Smooth muscle cell (in vitro differentiated cells): Measurements from ENCODE around the gene CD68. TPM values are rescaled to one million over a fixed set of nuclear protein-coding genes. Genes with fewer than 3 reads are reported as not detected.
A peak's percentile ranks its signal among the peaks of the same experiment; 100 is the strongest.

Source experiments
- DNase-seq: peaks from one replicate; lab custom pipeline; 2025; ENCODE audit not compliant: unreplicated experiment; lab: John Stamatoyannopoulos, UW
- H2AFZ ChIP-seq: fragments of 200-600 bp; sonication (generic); 2 replicates; pipeline ENCODE4 v1.6.0; 2016; ENCODE audit warnings: antibody characterized with exemption, low read depth, mild to moderate bottlenecking
- H3F3A ChIP-seq: fragments of 200-600 bp; sonication (generic); 2 replicates; pipeline ENCODE4 v1.6.0; 2017; ENCODE audit warnings: antibody characterized with exemption, low read depth
- H3K27ac ChIP-seq: fragments of 200-600 bp; sonication (generic); 2 replicates; pipeline ENCODE4 v1.5.1; 2016; ENCODE audit warnings: low read depth, mild to moderate bottlenecking
- H3K27me3 ChIP-seq: fragments of 200-600 bp; sonication (generic); 2 replicates; pipeline ENCODE4 v1.6.1; 2016; ENCODE audit warnings: low read depth, mild to moderate bottlenecking
- H3K36me3 ChIP-seq: fragments of 200-600 bp; sonication (generic); 2 replicates; pipeline ENCODE4 v1.5.1; 2016; ENCODE audit warnings: low read depth
- H3K4me1 ChIP-seq: fragments of 200-600 bp; sonication (generic); 2 replicates; pipeline ENCODE4 v1.5.1; 2016; ENCODE audit warnings: low read depth
- H3K4me2 ChIP-seq: fragments of 200-600 bp; sonication (generic); 2 replicates; pipeline ENCODE4 v1.6.0; 2016; ENCODE audit warnings: mild to moderate bottlenecking
- H3K4me3 ChIP-seq: fragments of 200-600 bp; sonication (generic); 2 replicates; pipeline ENCODE4 v1.5.1; 2016; ENCODE audit warnings: mild to moderate bottlenecking
- H3K79me2 ChIP-seq: fragments of 200-600 bp; sonication (generic); 2 replicates; pipeline ENCODE4 v1.6.0; 2016; ENCODE audit warnings: low read depth, mild to moderate bottlenecking
- H3K9ac ChIP-seq: fragments of 200-600 bp; sonication (generic); 2 replicates; pipeline ENCODE4 v1.6.0; 2016; ENCODE audit warnings: low read depth
- H3K9me3 ChIP-seq: fragments of 200-600 bp; sonication (generic); replicated peaks from 2 replicates; pipeline ENCODE4 v1.5.1; 2016; ENCODE audit warnings: low read depth
- H4K20me1 ChIP-seq: fragments of 200-600 bp; sonication (generic); 2 replicates; pipeline ENCODE4 v1.6.0; 2016; ENCODE audit warnings: low read depth
- WGBS: methylation state at CpG from one replicate; pipeline ENCODE4 v1.1.7; 2016; ENCODE audit warnings: low lambda C conversion rate; 5-methylcytosine and 5-hydroxymethylcytosine counted together
- polyA plus RNA-seq: library from polyadenylated mRNA; unstranded; fragments of >200 nt; fragmentation: Nextera tagmentation; extraction: Ambion mirVana; gene quantifications from 2 replicates; pipeline ENCODE4 v1.2.1, GENCODE V29; 2016
- total RNA-seq: library from RNA; depleted of rRNA; stranded (reverse); fragments of >200 nt; gene quantifications from 2 replicates; pipeline ENCODE4 v1.2.3, GENCODE V29; 2014
- TF ChIP-seq, protein P1 (sequence below): fragments of 200-600 bp; sonication (generic); IDR thresholded peaks from 2 replicates; pipeline ENCODE4 v1.5.1; 2017; ENCODE audit warnings: borderline replicate concordance, mild to moderate bottlenecking, antibody characterized with exemption; ENCODE audit not compliant: insufficient read depth, poor library complexity, severe bottlenecking

Gene CD68
- total and polyA plus RNA-seq, 2 experiments from 2014 or later: 22.7 to 27.5 TPM

DNA sequence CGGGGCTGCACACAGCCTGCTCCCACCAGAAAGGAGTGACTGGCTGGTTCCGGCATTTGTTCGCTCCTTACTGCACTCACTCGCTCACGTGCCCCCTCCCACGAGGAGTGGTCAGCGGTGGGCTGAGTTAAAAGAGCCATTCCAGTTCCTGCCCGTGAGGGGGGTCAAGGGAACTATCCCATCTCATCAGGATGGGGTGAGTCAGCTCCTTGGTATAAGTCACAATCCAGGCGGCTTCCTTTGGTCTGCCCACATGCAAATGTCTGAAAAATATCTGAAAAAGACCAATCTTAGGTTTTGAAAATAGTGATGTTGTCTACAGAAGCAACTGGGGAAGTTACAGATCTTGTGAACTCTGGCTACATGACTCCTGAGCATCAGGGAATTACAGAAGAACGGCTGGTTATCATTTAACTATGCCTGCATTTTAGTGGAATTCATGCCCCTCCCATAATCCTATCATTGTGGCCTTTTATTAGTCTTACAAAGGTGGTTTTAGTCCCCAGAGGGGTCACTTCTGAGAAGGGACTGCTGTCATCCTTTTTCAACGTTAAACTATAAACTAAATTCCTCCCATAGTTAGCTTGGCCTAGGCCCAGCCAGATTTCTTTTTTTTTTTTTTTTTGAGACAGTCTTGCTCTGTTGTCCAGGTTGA lies 40.4 kb upstream of the CD68 start:
- Histone ChIP-seq H3K4me3 (no peak overlapping the region), H3K27me3 (no peaks in the 10 kb centered on the region), H3K4me2 (peak overlapping the region; percentile 38), H4K20me1 (no peaks in the 10 kb centered on the region), H3K4me1 (no peaks in the 10 kb centered on the region), H3K9ac (no peak overlapping the region), H3K36me3 (no peaks in the 10 kb centered on the region), H3F3A (no peaks in the 10 kb centered on the region), H3K79me2 (no peaks in the 10 kb centered on the region), H2AFZ (no peak overlapping the region), H3K27ac (peak overlapping the region; percentile 43), H3K9me3 (no peaks in the 10 kb centered on the region)
- TF ChIP-seq, protein P1, sequence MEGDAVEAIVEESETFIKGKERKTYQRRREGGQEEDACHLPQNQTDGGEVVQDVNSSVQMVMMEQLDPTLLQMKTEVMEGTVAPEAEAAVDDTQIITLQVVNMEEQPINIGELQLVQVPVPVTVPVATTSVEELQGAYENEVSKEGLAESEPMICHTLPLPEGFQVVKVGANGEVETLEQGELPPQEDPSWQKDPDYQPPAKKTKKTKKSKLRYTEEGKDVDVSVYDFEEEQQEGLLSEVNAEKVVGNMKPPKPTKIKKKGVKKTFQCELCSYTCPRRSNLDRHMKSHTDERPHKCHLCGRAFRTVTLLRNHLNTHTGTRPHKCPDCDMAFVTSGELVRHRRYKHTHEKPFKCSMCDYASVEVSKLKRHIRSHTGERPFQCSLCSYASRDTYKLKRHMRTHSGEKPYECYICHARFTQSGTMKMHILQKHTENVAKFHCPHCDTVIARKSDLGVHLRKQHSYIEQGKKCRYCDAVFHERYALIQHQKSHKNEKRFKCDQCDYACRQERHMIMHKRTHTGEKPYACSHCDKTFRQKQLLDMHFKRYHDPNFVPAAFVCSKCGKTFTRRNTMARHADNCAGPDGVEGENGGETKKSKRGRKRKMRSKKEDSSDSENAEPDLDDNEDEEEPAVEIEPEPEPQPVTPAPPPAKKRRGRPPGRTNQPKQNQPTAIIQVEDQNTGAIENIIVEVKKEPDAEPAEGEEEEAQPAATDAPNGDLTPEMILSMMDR: no peak
- 56% methylated on average over 11 of the region's 11 CpGs for WGBS
- no peak for DNase-seq

DNA sequence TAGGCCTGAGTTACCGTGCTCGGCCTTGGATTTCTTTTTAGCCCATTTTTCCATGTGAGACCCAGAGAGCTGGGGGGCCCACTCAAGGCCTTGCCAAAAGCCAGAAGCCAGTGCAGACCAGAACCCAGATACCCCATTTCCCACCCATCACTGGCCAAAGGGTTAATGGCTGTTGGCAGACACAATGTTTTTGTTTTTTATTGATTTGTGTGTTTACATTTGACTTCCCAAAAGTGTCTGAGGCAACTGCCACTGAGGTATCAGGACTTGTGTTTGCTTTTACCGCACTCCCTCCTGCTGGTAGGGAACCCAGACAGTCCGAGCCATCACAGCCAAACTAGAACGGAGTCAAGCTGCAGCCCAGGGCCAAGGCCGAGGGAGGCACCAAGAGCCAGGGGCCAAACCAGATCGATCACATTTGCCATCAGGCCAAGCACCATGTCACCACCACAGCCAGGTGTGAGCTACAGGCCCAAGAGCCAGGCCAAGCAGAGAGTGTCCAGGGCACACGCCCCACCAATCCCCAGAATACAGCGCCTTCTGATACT lies 38.3 kb upstream of the CD68 start:
- Histone ChIP-seq H2AFZ (no peak overlapping the region), H3F3A (no peaks in the 10 kb centered on the region), H3K4me1 (no peaks in the 10 kb centered on the region), H4K20me1 (no peaks in the 10 kb centered on the region), H3K27ac (no peak overlapping the region), H3K36me3 (no peaks in the 10 kb centered on the region), H3K4me3 (no peak overlapping the region), H3K9me3 (no peaks in the 10 kb centered on the region), H3K9ac (no peak overlapping the region), H3K27me3 (no peaks in the 10 kb centered on the region), H3K4me2 (no peak overlapping the region), H3K79me2 (no peaks in the 10 kb centered on the region)
- WGBS: 94% methylated on average over 9 of the region's 9 CpGs
- TF ChIP-seq, protein P1: no peak
- no peak for DNase-seq

DNA sequence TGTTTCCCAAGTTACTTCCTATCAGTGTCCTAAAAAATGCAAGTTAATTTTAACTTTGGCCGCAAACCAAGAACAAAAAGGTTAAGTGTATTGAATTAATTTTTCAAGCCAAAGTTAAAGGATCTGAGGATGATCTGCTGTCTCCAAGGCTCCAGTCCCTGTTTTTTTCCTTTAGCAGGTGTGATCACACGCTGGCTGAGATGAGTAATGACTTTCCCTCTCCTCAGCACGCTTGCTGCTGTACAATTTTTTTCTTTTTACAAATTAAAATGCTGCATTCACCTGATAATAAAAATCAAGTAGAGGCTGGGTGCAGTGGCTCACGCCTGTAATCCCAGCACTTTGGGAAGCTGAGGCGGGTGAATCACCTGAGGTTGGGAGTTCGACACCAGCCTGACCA lies 34.5 kb upstream of the CD68 start:
- no peaks in the 10 kb centered on the region for H3F3A ChIP-seq
- H4K20me1 ChIP-seq: no peaks in the 10 kb centered on the region
- no peaks in the 10 kb centered on the region for H3K79me2 ChIP-seq
- H2AFZ ChIP-seq: no peak overlapping the region
- WGBS: 69% methylated on average over 6 of the region's 6 CpGs
- H3K9ac ChIP-seq: no peak overlapping the region
- H3K4me3 ChIP-seq: no peak overlapping the region
- H3K27ac ChIP-seq: no peak overlapping the region
- no peaks in the 10 kb centered on the region for H3K9me3 ChIP-seq
- peaks cover 5% of the 10 kb centered on the region for H3K4me1 ChIP-seq
- no peaks in the 10 kb centered on the region for H3K27me3 ChIP-seq
- no peak for DNase-seq
- no peaks in the 10 kb centered on the region for H3K36me3 ChIP-seq
- H3K4me2 ChIP-seq: no peak overlapping the region
- TF ChIP-seq, protein P1: no peak
